GM23338 (cell line): ENCODE results near the gene FTMT. TPM values are rescaled to one million over a fixed set of nuclear protein-coding genes. Genes with fewer than 3 reads are reported as not detected.

Experiments used
- ATAC-seq: fragments of 200-7000 bp; cut with Tn5 transposase; 3 replicates; pipeline ENCODE4 v1.9.1; 2020
- DNase-seq: peaks from one replicate; pipeline ENCODE4 v3.0.0-alpha.2; 2015; ENCODE audit warnings: low spot score
- H2AFZ ChIP-seq: fragments of 200-600 bp; sonication (generic); 2 replicates; pipeline ENCODE4 v1.8.0; 2016; ENCODE audit warnings: antibody characterized with exemption, mild to moderate bottlenecking, moderate library complexity
- H3F3A ChIP-seq: fragments of 200-600 bp; sonication (generic); replicated peaks from 2 replicates; pipeline ENCODE4 v1.8.0; 2017; ENCODE audit warnings: antibody characterized with exemption, mixed run types, low read depth
- H3K27ac ChIP-seq: fragments of 200-600 bp; sonication (generic); 2 replicates; pipeline ENCODE4 v1.6.1; 2016; ENCODE audit warnings: low read depth
- H3K27me3 ChIP-seq: fragments of 200-600 bp; sonication (generic); 2 replicates; pipeline ENCODE4 v1.8.0; 2016; ENCODE audit warnings: mild to moderate bottlenecking, mixed run types, moderate library complexity; ENCODE audit not compliant: insufficient read depth
- H3K36me3 ChIP-seq: fragments of 200-600 bp; sonication (generic); 2 replicates; pipeline ENCODE4 v1.8.0; 2016; ENCODE audit warnings: mild to moderate bottlenecking; ENCODE audit not compliant: insufficient read depth
- H3K4me1 ChIP-seq: fragments of 200-600 bp; sonication (generic); 2 replicates; pipeline ENCODE4 v1.8.0; 2016; ENCODE audit warnings: mild to moderate bottlenecking, moderate library complexity; ENCODE audit not compliant: insufficient read depth
- H3K4me2 ChIP-seq: fragments of 200-600 bp; sonication (generic); 2 replicates; pipeline ENCODE4 v1.7.1; 2017; ENCODE audit warnings: mixed run types
- H3K4me3 ChIP-seq: fragments of 200-600 bp; sonication (generic); 2 replicates; pipeline ENCODE4 v1.6.1; 2016; ENCODE audit warnings: mixed run types
- H3K79me2 ChIP-seq: fragments of 200-600 bp; sonication (generic); replicated peaks from 2 replicates; pipeline ENCODE4 v1.8.0; 2017; ENCODE audit warnings: mild to moderate bottlenecking; ENCODE audit not compliant: insufficient read depth
- H3K9me2 ChIP-seq: fragments of 200-600 bp; sonication (generic); 2 replicates; pipeline ENCODE4 v1.8.0; 2017; ENCODE audit not compliant: insufficient read depth
- H4K20me1 ChIP-seq: fragments of 200-600 bp; sonication (generic); replicated peaks from 2 replicates; pipeline ENCODE4 v1.8.0; 2017; ENCODE audit warnings: mild to moderate bottlenecking; ENCODE audit not compliant: insufficient read depth
- H3K27ac Mint-ChIP-seq: 2 replicates; pipeline ENCODE4 v1.8.0; 2020; ENCODE audit warnings: inconsistent platforms, mild to moderate bottlenecking, moderate library complexity, mixed read lengths
- H3K27me3 Mint-ChIP-seq: 3 replicates; pipeline ENCODE4 v1.8.0; 2022; ENCODE audit warnings: low read depth, mild to moderate bottlenecking, moderate library complexity, mixed read lengths, inconsistent platforms; ENCODE audit not compliant: insufficient read depth, poor library complexity
- H3K36me3 Mint-ChIP-seq: 3 replicates; pipeline ENCODE4 v1.8.0; 2021; ENCODE audit warnings: low read depth, mild to moderate bottlenecking, inconsistent platforms, moderate library complexity, mixed read lengths
- H3K4me1 Mint-ChIP-seq: 3 replicates; pipeline ENCODE4 v1.8.0; 2020; ENCODE audit warnings: mild to moderate bottlenecking, inconsistent platforms, mixed read lengths
- H3K4me3 Mint-ChIP-seq: 3 replicates; pipeline ENCODE4 v1.8.0; 2021; ENCODE audit warnings: moderate library complexity, mild to moderate bottlenecking, inconsistent platforms, mixed read lengths
- H3K9me3 Mint-ChIP-seq: 3 replicates; pipeline ENCODE4 v1.8.0; 2020; ENCODE audit warnings: moderate library complexity, mild to moderate bottlenecking, inconsistent platforms, mixed read lengths
- CREB1 ChIP-seq: fragments of 250-450 bp; sonication (Bioruptor Pico); IDR thresholded peaks from 2 replicates; pipeline ENCODE4 v1.5.0; 2020; ENCODE audit warnings: low read depth, mild to moderate bottlenecking, moderate library complexity
- ZNF114 ChIP-seq: fragments of 250-450 bp; sonication (Bioruptor Pico); IDR thresholded peaks from 2 replicates; pipeline ENCODE4 v1.5.0; 2020; ENCODE audit warnings: mild to moderate bottlenecking, moderate library complexity
- polyA plus RNA-seq: library from polyadenylated mRNA; unstranded; fragments of >200 nt; fragmentation: Nextera tagmentation; extraction: Ambion mirVana; gene quantifications from 2 replicates; pipeline ENCODE4 v1.2.1, GENCODE V29; 2016
- total RNA-seq: library from RNA; depleted of rRNA; stranded (reverse); fragments of >200 nt; shearing (Covaris generic); gene quantifications from 2 replicates; pipeline ENCODE4 v1.2.3, GENCODE V29; 2014
- TF ChIP-seq, protein P1 (sequence below): IDR thresholded peaks from one replicate; pipeline ENCODE4 v1.6.1; 2018; ENCODE audit warnings: antibody characterized with exemption; ENCODE audit not compliant: unreplicated experiment
- TF ChIP-seq, protein P2 (sequence below), 2 experiments: fragments of 200-600 bp in 1 of 2; sonication (generic) in 1 of 2; conservative IDR thresholded peaks; 2 replicates each; pipeline versions ENCODE4 v1.5.1 to v1.6.1; 2016 to 2017; ENCODE audit warnings: antibody characterized with exemption in 2 of 2, low read depth in 2 of 2, mild to moderate bottlenecking in 2 of 2, moderate library complexity in 1 of 2
- TF ChIP-seq, protein P3 (sequence below): IDR thresholded peaks from 2 replicates; pipeline ENCODE4 v1.6.1; 2016; ENCODE audit warnings: antibody characterized with exemption

The FTMT gene
- total and polyA plus RNA-seq, 2 experiments from 2014 or later = not detected

DNA sequence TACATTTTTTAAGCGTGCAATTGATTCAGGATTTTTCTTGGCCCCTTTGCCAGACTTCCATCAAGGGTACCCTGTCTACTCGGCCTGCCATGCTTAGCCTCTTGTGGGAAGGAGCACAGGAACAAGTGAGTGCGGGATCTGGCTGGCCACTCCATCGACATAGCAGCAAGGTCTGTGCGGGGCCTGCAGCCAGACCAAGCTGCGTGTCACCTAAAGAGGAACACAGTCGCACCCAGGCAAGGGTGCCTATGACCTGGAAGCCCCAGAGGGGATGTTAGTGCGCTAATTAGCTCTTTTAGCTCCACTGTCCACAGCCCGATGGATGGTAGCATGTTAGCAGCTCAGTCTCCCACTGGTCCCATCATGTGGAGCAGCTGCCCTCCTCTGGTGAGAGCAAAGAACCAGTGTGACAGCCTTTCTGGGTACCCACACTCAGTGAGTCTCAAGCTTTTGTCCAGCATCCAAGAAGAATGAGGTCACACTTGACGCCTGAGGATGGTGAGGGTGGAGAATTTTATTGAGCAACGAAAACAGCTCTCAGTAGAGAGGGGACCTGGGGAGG, 38.7 kb downstream of the FTMT start:
- H2AFZ ChIP-seq = peak overlapping the region; percentile 20; the same call in 1 of the 2 replicates
- no peaks in the 10 kb centered on the region for H3K36me3 ChIP-seq
- H3F3A ChIP-seq = no peaks in the 10 kb centered on the region
- no peaks in the 10 kb centered on the region for H4K20me1 ChIP-seq
- no peaks in the 10 kb centered on the region for H3K27me3 Mint-ChIP-seq
- no peaks in the 10 kb centered on the region for H3K79me2 ChIP-seq
- TF ChIP-seq, protein P1, sequence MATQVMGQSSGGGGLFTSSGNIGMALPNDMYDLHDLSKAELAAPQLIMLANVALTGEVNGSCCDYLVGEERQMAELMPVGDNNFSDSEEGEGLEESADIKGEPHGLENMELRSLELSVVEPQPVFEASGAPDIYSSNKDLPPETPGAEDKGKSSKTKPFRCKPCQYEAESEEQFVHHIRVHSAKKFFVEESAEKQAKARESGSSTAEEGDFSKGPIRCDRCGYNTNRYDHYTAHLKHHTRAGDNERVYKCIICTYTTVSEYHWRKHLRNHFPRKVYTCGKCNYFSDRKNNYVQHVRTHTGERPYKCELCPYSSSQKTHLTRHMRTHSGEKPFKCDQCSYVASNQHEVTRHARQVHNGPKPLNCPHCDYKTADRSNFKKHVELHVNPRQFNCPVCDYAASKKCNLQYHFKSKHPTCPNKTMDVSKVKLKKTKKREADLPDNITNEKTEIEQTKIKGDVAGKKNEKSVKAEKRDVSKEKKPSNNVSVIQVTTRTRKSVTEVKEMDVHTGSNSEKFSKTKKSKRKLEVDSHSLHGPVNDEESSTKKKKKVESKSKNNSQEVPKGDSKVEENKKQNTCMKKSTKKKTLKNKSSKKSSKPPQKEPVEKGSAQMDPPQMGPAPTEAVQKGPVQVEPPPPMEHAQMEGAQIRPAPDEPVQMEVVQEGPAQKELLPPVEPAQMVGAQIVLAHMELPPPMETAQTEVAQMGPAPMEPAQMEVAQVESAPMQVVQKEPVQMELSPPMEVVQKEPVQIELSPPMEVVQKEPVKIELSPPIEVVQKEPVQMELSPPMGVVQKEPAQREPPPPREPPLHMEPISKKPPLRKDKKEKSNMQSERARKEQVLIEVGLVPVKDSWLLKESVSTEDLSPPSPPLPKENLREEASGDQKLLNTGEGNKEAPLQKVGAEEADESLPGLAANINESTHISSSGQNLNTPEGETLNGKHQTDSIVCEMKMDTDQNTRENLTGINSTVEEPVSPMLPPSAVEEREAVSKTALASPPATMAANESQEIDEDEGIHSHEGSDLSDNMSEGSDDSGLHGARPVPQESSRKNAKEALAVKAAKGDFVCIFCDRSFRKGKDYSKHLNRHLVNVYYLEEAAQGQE = no peak
- TF ChIP-seq, protein P2, sequence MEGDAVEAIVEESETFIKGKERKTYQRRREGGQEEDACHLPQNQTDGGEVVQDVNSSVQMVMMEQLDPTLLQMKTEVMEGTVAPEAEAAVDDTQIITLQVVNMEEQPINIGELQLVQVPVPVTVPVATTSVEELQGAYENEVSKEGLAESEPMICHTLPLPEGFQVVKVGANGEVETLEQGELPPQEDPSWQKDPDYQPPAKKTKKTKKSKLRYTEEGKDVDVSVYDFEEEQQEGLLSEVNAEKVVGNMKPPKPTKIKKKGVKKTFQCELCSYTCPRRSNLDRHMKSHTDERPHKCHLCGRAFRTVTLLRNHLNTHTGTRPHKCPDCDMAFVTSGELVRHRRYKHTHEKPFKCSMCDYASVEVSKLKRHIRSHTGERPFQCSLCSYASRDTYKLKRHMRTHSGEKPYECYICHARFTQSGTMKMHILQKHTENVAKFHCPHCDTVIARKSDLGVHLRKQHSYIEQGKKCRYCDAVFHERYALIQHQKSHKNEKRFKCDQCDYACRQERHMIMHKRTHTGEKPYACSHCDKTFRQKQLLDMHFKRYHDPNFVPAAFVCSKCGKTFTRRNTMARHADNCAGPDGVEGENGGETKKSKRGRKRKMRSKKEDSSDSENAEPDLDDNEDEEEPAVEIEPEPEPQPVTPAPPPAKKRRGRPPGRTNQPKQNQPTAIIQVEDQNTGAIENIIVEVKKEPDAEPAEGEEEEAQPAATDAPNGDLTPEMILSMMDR (conservative IDR thresholded peaks at IDR 0.05; ENCODE audit: low read depth in 2 of 2) = peak in 1 of 2 experiments; percentile 56; a peak in 3 of 4 replicates
- no peaks in the 10 kb centered on the region for H3K4me1 Mint-ChIP-seq
- no peaks in the 10 kb centered on the region for H3K4me1 ChIP-seq
- no peaks in the 10 kb centered on the region for H3K27me3 ChIP-seq
- H3K27ac Mint-ChIP-seq = no peak overlapping the region
- no peaks in the 10 kb centered on the region for H3K9me2 ChIP-seq
- H3K4me3 ChIP-seq = no peak overlapping the region
- H3K27ac ChIP-seq = no peak overlapping the region
- H3K9me3 Mint-ChIP-seq = peaks cover 4% of the 10 kb centered on the region; the same call in 2 of the 3 replicates
- H3K36me3 Mint-ChIP-seq = no peaks in the 10 kb centered on the region
- no peak overlapping the region for H3K4me2 ChIP-seq
- ATAC-seq = peak; percentile 50
- no peak overlapping the region for H3K4me3 Mint-ChIP-seq
- peak; percentile 20 for DNase-seq

DNA sequence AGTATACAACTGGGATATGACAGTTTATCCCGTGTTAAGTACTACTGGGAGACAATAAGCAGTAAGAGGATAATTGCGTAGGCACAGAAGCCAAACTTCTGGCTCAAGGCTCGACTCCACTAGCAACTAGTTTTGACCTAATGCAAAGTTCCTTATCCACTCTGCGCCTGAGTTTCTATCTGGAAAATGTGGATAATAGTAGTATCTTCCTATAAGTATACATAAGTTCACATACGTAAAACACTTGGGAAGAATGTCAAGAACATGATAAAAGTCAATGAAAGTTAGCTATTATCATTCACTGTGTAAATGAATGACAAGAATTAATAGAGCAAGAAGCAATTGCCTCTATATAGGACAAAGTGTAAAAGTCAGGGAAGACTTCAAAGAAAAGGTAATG, 45.7 kb downstream of the FTMT start:
- Mint-ChIP-seq H3K27me3 (no peaks in the 10 kb centered on the region), H3K27ac (no peak overlapping the region), H3K36me3 (no peaks in the 10 kb centered on the region), H3K9me3 (no peaks in the 10 kb centered on the region; the same call in 2 of the 3 replicates), H3K4me3 (no peak overlapping the region), H3K4me1 (no peaks in the 10 kb centered on the region)
- no peak overlapping the region for H2AFZ ChIP-seq
- H3F3A ChIP-seq = no peaks in the 10 kb centered on the region
- no peaks in the 10 kb centered on the region for H3K27me3 ChIP-seq
- TF ChIP-seq CREB1 (no peak), ZNF114 (CRISPR knock-in tag) (no peak)
- TF ChIP-seq, protein P3, sequence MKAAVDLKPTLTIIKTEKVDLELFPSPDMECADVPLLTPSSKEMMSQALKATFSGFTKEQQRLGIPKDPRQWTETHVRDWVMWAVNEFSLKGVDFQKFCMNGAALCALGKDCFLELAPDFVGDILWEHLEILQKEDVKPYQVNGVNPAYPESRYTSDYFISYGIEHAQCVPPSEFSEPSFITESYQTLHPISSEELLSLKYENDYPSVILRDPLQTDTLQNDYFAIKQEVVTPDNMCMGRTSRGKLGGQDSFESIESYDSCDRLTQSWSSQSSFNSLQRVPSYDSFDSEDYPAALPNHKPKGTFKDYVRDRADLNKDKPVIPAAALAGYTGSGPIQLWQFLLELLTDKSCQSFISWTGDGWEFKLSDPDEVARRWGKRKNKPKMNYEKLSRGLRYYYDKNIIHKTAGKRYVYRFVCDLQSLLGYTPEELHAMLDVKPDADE = no peak
- ATAC-seq (no peak), DNase-seq (no peak)
- H3K4me2 ChIP-seq = no peak overlapping the region
- no peaks in the 10 kb centered on the region for H3K4me1 ChIP-seq
- no peaks in the 10 kb centered on the region for H3K9me2 ChIP-seq
- no peaks in the 10 kb centered on the region for H3K36me3 ChIP-seq
- no peaks in the 10 kb centered on the region for H4K20me1 ChIP-seq
- no peak overlapping the region for H3K4me3 ChIP-seq
- H3K79me2 ChIP-seq = no peaks in the 10 kb centered on the region
- H3K27ac ChIP-seq = no peak overlapping the region
